ENCODE measurements around the gene ANKRD10.
A peak's percentile ranks its signal among the peaks of the same experiment; 100 is the strongest.
"Not testable (repeated sequence)": the region's sequence is repeated elsewhere in the genome, so short reads cannot be mapped to it uniquely, and the experiment has no call there.

Gene ANKRD10

GRCh38 chr13:110915057-110915873 is at the start of gene ANKRD10:
TSS of gene ANKRD10 (minus strand) at chr13:110915069. CDS start at chr13:110914934, 135 bp downstream.
- Mint-ChIP-seq H3K9me3 (no peaks in the 10 kb centered on the region), H3K4me1 (peaks cover 53% of the 10 kb centered on the region), H3K4me3 (peak within 1 kb of the TSS; percentile 91), H3K27ac (peak within 1 kb of the TSS; percentile 91), H3K36me3 (ENCODE audit: low read depth) (peaks cover 22% of the 10 kb centered on the region), H3K27me3 (no peaks in the 10 kb centered on the region)
- ATAC-seq = peak; percentile 81
- DNase-seq = peak; percentile 97

DNA sequence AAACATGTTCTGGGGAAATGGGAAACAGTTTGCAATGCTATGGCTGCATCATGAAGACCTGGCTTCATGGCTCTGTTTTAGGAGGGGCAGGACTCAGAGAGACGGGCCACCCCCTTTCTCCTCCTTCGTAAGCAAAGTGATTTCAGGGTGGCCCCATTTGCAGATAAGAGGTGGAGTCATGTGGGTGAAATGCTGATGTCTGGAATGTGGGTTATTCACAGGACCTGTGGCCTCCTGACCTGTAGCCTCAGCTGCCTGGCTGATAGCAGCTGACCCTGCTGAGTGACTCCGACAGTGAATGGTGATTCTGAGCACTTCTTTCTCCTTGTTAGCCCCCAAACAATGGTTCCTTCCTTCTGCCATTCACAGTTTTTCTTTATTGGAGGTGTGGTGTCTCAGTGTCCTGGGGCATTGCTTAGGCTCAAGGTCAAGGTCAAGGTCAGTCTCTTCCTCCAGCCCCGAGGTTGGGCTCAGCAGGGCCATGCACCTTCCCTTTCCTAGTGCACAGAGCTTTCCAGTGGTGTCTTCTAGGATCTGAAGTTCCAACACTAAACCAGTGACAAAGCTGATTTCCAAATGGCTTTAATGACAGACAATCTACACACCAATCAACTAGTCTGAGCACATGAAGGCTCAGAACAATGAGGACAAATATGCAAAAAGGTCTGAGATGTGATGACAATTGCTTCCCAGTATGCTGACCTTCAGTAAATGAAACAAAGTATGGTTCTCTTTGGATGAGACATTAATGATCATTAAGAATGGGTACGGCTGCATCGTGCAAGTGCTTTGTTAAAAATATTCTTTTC is 49.6 kb upstream of the ANKRD10 start:
- DNase-seq = no peak
- Mint-ChIP-seq H3K27ac (peak overlapping the region; percentile 87), H3K4me3 (peak overlapping the region; percentile 39), H3K4me1 (peaks cover 27% of the 10 kb centered on the region), H3K36me3 (ENCODE audit: low read depth) (peaks cover 51% of the 10 kb centered on the region), H3K27me3 (peaks cover 30% of the 10 kb centered on the region), H3K9me3 (peaks cover 65% of the 10 kb centered on the region)
- no peak for ATAC-seq

GRCh38 chr13:110963554-110963970 is 48.7 kb upstream of the ANKRD10 start:
- DNase-seq (no peak), ATAC-seq (no peak)
- H3K9me3 Mint-ChIP-seq = peaks cover 65% of the 10 kb centered on the region
- peaks cover 27% of the 10 kb centered on the region for H3K4me1 Mint-ChIP-seq
- H3K36me3 Mint-ChIP-seq (ENCODE audit: low read depth) = peaks cover 51% of the 10 kb centered on the region
- H3K4me3 Mint-ChIP-seq = no peak overlapping the region
- no peak overlapping the region for H3K27ac Mint-ChIP-seq
- H3K27me3 Mint-ChIP-seq = peaks cover 24% of the 10 kb centered on the region

GRCh38 chr13:110961959-110962358 is 47.1 kb upstream of the ANKRD10 start:
- Mint-ChIP-seq H3K27me3 (peaks cover 19% of the 10 kb centered on the region), H3K9me3 (peaks cover 55% of the 10 kb centered on the region), H3K36me3 (ENCODE audit: low read depth) (peaks cover 38% of the 10 kb centered on the region), H3K4me3 (no peak overlapping the region), H3K27ac (no peak overlapping the region), H3K4me1 (peaks cover 27% of the 10 kb centered on the region)
- DNase-seq (no peak), ATAC-seq (no peak)

GRCh38 chr13:110960204-110960603 is 45.3 kb upstream of the ANKRD10 start:
- ATAC-seq (no peak), DNase-seq (no peak)
- H3K4me1 Mint-ChIP-seq = peaks cover 15% of the 10 kb centered on the region
- H3K27me3 Mint-ChIP-seq = peaks cover 17% of the 10 kb centered on the region
- H3K27ac Mint-ChIP-seq = no peak overlapping the region
- peaks cover 28% of the 10 kb centered on the region for H3K36me3 Mint-ChIP-seq (ENCODE audit: low read depth)
- H3K4me3 Mint-ChIP-seq = no peak overlapping the region
- peaks cover 44% of the 10 kb centered on the region for H3K9me3 Mint-ChIP-seq

DNA sequence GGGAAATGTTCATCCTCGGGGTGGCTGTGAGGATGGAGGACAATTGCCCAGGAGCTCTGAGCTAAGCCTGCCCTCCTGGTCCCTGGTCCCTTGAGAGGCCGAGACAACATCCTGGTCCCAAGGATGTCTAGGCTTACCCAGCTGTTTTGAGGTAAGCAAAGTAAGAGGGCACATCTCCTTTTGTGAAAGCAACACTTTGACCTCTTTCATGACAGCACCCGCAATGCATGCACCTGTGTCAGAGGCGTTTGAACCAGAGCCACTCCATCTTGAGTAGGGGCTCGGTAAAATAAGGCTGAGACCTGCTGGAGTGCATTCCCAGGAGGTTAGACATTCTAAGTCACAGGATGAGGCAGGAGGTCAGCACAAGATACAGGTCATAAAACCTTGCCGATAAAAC is 43.1 kb upstream of the ANKRD10 start:
- Mint-ChIP-seq H3K9me3 (peaks cover 25% of the 10 kb centered on the region), H3K4me3 (no peak overlapping the region), H3K36me3 (ENCODE audit: low read depth) (peaks cover 12% of the 10 kb centered on the region), H3K27me3 (peaks cover 12% of the 10 kb centered on the region), H3K27ac (no peak overlapping the region), H3K4me1 (peaks cover 15% of the 10 kb centered on the region)
- no peak for DNase-seq
- no peak for ATAC-seq

- H3K4me3 Mint-ChIP-seq = no peak overlapping the region
- peaks cover 7% of the 10 kb centered on the region for H3K27me3 Mint-ChIP-seq
- peaks cover 21% of the 10 kb centered on the region for H3K4me1 Mint-ChIP-seq
- DNase-seq (no peak), ATAC-seq (no peak)
- H3K36me3 Mint-ChIP-seq (ENCODE audit: low read depth) = peaks cover 8% of the 10 kb centered on the region
- H3K27ac Mint-ChIP-seq = no peak overlapping the region
- H3K9me3 Mint-ChIP-seq = peaks cover 21% of the 10 kb centered on the region
Measured at GRCh38 chr13:110957181-110957884, 42.5 kb upstream of the ANKRD10 start.

DNA sequence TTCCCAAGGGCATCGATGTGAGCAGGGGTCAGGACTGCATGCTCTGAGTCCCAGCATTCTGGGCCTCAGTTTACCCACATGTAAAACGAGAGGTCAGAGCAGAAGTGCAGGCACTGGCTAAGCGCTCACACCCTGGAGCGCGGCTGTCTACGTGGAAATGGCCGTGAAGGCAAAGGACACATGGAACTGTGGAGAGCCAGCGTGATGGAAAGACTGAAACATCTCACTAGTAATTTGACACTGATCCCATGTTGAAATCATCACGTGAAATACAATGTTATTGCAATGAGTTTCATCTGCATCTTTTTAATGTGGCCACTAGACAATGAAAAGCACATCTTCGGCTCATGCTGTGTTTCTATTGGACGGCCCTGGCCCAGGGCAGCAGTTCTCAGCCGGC is 41.3 kb upstream of the ANKRD10 start:
- H3K27me3 Mint-ChIP-seq; DNase-seq; H3K4me3 Mint-ChIP-seq; ATAC-seq; H3K36me3 Mint-ChIP-seq (ENCODE audit: low read depth); H3K27ac Mint-ChIP-seq: not testable (repeated sequence)
- Mint-ChIP-seq H3K9me3 (peaks cover 11% of the 10 kb centered on the region), H3K4me1 (peaks cover 32% of the 10 kb centered on the region)

DNA sequence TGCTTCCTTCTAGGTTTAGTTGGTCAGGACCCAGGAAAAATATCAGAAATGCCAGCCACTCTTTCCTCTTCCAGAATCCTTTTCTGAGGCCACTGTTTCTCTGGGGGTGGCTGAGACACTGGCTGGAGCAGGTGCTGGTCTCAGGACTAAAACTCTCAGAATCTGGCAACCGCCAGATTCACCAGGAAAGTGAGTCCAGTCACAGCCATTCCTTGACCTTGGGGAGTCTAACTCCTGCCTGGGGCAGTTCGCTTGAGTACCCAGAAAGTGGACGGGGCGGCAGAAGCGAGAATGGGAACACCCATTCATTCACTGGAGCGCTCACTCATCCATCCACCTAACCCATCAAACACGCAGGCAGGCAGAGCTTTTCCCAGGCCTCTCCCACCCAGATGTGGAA is 40.7 kb upstream of the ANKRD10 start:
- H3K4me1 Mint-ChIP-seq = peaks cover 35% of the 10 kb centered on the region
- ATAC-seq; H3K36me3 Mint-ChIP-seq (ENCODE audit: low read depth); H3K9me3 Mint-ChIP-seq; H3K27ac Mint-ChIP-seq; H3K27me3 Mint-ChIP-seq; H3K4me3 Mint-ChIP-seq; DNase-seq: not testable (repeated sequence)

- H3K36me3 Mint-ChIP-seq (ENCODE audit: low read depth); H3K9me3 Mint-ChIP-seq; H3K4me3 Mint-ChIP-seq; H3K27me3 Mint-ChIP-seq: not testable (repeated sequence)
- H3K4me1 Mint-ChIP-seq = peaks cover 36% of the 10 kb centered on the region
- H3K27ac Mint-ChIP-seq = peak overlapping the region; percentile 22
- ATAC-seq (peak; percentile 79), DNase-seq (peak; percentile 23)
Measured at GRCh38 chr13:110955072-110955503, 40.2 kb upstream of the ANKRD10 start.

GRCh38 chr13:110954533-110954920 is 39.7 kb upstream of the ANKRD10 start:
- not testable (repeated sequence) for H3K27ac Mint-ChIP-seq

DNA sequence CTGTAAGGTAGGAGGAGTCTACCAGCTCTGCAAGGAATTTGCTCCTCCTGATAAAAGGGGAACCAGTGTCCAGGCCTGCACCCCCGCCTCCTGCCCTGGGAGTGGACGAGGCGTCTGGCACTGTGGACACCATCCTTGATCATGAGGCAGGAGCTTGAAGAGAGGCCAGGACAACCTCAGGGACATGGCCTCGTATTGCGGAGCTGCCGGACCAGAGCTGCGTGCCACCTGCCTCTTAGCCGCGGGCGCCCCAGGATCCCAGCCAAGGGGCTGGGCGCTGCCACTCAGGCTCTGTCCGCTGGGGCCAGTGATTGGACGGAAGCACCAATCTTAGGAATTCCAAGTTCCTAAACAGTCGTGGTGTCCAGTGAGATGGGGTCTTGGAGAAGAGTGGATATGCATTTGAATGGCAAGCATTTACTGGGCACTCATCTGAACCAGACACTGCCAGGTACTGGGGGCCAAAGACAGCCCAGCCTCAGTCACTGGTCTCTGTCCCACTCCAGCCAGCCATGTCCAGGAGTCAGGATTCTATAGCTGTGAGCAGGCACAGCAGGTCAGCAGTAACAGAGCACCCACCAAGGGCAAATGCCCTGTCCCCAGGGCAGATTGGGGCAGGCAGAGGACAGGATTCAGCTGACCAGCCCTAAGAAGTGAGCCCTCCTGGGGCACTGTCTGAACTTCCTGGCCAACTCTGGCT is 39.1 kb upstream of the ANKRD10 start:
- H3K9me3 Mint-ChIP-seq = no peaks in the 10 kb centered on the region
- H3K27ac Mint-ChIP-seq = no peak overlapping the region
- no peak for DNase-seq
- H3K36me3 Mint-ChIP-seq (ENCODE audit: low read depth) = no peaks in the 10 kb centered on the region
- H3K4me3 Mint-ChIP-seq = no peak overlapping the region
- no peak for ATAC-seq
- H3K27me3 Mint-ChIP-seq = peaks cover 3% of the 10 kb centered on the region
- H3K4me1 Mint-ChIP-seq = peaks cover 37% of the 10 kb centered on the region

More at GRCh38 chr13:110954533-110954920, 39.7 kb upstream of the ANKRD10 start:
- H3K4me1 Mint-ChIP-seq = peaks cover 37% of the 10 kb centered on the region
- not testable (repeated sequence) for DNase-seq; H3K36me3 Mint-ChIP-seq (ENCODE audit: low read depth); H3K27me3 Mint-ChIP-seq; ATAC-seq; H3K4me3 Mint-ChIP-seq; H3K9me3 Mint-ChIP-seq

- no peaks in the 10 kb centered on the region for H3K36me3 Mint-ChIP-seq (ENCODE audit: low read depth)
- DNase-seq = no peak
- H3K9me3 Mint-ChIP-seq = no peaks in the 10 kb centered on the region
- H3K4me1 Mint-ChIP-seq = peaks cover 37% of the 10 kb centered on the region
- H3K27me3 Mint-ChIP-seq = peaks cover 4% of the 10 kb centered on the region
- no peak overlapping the region for H3K4me3 Mint-ChIP-seq
- no peak for ATAC-seq
- no peak overlapping the region for H3K27ac Mint-ChIP-seq
Measured at GRCh38 chr13:110953416-110953815, 38.5 kb upstream of the ANKRD10 start.

DNA sequence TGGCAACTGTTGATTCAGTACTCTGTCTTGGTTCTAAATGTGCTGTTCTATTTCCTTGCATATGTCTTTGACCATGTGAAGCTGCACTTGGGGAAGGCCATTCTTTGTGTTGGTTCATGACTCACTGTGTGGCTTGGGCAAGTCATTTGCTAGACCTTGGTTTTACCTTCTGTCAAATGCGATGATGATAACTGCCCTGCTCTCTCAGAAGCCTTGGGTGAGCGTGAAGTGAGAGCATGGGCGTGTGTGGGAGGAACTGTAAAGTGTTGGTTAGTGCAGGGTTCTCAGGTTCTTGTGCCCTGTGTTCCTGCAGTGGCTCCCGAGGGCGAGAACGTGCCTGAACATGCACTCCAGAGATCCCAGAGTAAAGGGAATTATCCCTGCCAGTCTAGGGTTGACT is 37.3 kb upstream of the ANKRD10 start:
- peak; percentile 88 for ATAC-seq
- H3K4me3 Mint-ChIP-seq = not testable (repeated sequence)

More for the DNA sequence above, 37.3 kb upstream of the ANKRD10 start:
- Mint-ChIP-seq H3K27ac (peak overlapping the region; percentile 54), H3K4me1 (peaks cover 37% of the 10 kb centered on the region)
- not testable (repeated sequence) for DNase-seq; H3K9me3 Mint-ChIP-seq; H3K27me3 Mint-ChIP-seq; H3K36me3 Mint-ChIP-seq (ENCODE audit: low read depth)
